Activated T-cell treated with anti-CD3 and anti-CD28 coated beads for 48 hours (primary cell): ENCODE results near the gene AFAP1.

Source experiments
- DNase-seq: peaks from one replicate; pipeline ENCODE4 v3.0.0-alpha.2; 2020; ENCODE audit warnings: low read depth

The AFAP1 gene

DNA sequence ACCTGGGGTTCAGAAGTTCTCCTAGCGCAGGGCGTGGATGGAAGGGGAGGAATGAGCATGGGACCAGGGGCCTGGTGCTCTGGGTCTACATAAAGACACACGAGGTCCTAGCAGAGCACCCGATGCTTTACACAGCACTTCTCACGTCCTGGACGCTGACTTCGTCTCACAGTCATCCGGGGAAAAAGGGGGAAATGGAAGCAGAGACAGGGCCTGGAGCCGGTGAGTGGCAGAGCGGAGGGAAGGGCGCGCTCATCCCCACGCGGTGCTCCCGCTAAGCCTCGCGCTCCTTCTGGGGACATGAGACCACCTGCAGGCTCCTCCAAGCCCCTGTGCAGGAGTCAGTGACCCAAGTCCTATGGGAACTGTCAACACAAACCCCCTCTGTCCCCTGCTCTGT lies 157.7 kb downstream of the AFAP1 start:
- no peak for DNase-seq

DNA sequence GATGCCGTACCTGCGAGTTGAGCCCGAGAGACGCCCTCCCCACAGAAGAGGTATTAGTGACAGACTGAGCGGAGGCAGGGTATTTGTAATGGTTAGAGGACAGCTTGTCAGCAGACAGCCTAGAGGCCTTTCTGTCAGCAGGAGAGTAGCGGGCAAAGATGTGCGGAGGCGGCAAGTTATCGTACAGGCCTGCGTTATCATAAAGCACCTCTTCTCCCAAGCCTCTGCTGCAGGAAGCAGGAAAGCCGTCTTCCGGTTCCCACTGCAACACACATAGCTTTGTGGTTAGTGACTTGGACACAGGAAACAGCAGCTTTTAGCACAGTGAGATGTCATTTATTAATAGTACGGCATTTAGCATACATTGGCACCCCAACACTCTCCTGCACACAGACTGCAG lies 158.3 kb downstream of the AFAP1 start:
- DNase-seq = no peak

- no peak for DNase-seq
These were observed 158.8 kb downstream of the AFAP1 start for GRCh38 chr4:7780751-7781348.

DNA sequence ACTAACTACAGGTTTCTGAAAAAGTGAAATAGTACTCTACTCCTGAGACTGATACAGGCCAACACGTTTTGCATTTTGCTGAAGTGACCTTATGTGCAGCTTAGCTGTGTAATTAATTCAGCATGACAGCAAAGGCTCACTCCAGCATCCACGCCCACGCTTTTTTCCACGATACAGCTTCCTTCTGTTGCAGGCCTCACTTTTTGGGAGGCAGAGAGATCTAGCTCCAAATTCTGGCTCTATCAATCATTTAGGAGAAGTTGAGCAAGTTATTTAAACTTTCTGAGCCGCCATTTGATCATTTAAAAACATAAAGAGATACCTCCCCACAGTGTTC lies 160.3 kb downstream of the AFAP1 start:
- no peak for DNase-seq

- DNase-seq = no peak
These were observed 160.9 kb downstream of the AFAP1 start for GRCh38 chr4:7778510-7779431.

DNA sequence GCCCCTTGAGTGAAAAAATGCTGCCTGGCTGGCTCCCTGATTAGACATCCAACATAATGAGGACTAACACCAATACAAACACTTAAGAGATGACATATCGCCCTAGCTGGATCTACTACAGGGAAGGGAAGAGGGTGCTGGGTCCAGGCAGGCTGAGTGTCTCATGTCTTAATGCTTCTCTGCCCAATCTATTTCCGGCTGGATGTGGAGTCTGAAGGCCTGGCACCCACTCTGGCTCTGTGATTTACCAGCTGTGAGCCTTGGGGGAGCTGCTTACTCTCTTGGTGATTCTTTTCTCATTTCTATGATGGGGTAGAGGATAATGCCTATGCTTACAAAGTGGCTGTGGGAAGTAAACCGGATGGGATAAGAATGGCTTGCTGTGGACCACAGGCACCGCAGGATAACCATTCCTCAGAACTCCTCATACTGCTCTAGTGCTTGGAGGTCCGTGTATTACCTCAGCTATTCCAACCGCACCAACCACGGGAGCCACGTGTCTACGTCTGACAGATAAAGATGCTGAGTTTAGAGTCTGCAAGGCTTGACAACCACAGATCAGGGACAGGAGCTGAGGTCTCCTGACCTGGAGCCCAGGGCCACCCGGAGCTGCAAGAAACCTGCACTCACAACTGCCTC lies 161.7 kb downstream of the AFAP1 start:
- DNase-seq = no peak

DNA sequence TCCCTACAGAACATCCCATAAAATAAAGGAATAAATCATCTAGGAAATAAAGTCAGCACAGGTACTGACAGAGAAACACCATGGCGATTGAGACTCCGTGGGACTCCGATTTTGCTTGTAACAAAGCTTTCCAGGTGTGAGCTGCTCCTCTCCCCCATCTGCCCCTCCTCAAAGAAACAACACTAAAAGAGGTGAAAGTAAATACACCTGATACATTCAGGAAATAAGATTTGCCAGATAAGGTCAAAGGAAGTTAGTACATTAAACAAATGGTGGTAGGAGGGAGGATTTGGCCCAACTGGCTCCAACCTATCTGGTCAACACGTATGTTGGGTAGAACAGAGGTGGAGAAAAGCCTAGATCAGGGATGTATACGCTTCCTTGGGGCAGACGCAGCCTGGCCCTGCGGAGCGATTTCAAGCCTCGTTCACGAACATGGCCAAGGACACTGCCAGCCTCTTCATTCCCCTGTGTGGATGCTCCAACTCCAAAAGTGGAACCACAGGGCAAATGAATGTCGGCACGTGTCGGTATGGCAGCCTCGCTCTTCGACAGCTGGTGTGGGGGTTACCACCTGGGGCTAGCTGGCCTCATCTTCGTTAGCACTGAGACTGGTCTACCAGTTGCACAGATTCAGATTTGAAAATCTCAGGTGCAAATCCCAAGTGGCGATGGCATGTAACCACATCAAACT lies 162.5 kb downstream of the AFAP1 start:
- DNase-seq = no peak

DNA sequence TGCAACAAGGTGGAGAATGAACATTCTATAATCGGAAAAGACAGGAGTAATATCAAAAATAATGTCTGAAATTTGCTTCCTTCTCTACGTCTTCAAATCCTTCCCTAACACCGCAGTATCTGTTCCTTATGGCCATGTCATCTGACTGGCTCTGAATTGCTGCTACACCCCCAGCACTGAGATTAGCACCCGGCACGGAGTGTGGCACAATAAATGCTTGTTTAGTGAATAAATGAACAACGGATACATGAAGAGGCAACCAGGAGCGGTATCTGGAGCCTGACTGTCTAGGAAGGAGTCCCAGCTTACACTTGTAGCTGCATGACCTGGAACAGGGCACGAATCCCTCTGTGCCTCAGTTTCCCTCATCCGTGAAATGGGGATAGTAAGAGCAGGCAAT lies 164.3 kb downstream of the AFAP1 start:
- DNase-seq = no peak

DNA sequence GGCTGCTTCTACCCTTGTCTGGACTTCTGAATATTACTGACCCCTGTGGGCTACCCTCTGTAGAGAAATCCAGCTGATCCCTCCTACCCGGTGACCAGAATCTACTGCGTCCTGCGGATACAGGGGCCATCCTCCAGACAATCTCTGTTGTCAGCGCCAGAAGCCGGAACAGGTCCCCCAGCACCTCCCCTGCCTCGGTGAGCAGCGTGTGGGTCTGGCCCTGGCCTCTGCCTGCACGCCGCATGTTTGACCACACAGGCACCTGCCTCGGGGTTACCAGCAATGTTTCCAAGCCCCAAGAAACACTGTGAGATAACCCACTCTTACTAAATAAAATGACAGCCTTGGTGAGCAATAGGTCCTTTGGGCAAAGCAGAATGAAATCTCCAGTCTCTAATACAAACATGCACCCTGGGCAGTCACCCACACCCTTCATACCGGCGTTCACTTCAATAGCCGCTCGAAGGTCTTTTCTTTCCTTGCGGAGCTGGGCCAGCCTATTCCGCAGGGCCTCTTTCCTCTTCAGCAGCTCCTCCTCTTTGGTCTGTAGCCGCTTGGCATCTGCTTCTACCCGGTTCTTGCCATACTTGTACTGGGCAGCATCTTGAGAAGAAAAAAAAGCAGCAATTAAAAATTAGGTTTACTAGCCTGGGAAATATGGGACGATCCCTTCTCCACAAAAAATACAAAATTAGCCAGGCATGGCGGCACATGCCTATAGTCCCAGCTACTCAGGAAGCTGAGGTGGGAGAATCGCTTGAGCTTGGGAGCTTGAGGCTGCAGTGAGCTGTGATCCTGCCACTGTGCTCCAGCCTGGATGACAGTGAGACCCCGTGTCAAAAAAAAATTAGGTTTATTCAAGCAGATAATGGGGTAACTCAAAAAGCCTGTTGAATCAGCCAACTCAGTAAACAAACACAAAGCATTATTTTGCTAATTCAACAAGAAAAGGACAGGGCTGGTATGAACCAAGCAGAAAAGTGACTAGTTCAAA lies 165.1 kb downstream of the AFAP1 start:
- DNase-seq = no peak

GRCh38 chr4:7773401-7774180 lies 166.1 kb downstream of the AFAP1 start:
- no peak for DNase-seq

- DNase-seq = no peak
These were observed 166.8 kb downstream of the AFAP1 start for GRCh38 chr4:7772711-7773385.

GRCh38 chr4:7771541-7772507 lies 167.8 kb downstream of the AFAP1 start:
- no peak for DNase-seq

DNA sequence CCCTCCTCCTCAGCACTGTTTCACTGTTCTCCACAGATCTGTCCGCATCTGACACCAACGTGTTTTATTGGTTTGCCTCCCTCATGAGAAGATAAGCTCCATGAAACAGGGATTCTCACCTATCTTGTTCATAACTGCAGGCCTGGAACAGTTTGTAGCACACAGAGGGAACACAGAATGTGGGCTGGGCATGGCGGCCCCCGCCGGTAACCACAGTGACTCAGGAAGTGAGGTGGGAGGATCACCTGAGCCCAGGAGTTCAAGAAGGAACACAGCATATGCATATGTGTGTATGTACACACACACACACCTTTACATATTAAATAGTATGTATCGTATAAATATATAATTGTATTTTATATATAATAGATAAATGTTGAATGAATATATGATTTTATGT lies 168.6 kb downstream of the AFAP1 start:
- peak; percentile 31 for DNase-seq

- no peak for DNase-seq
These were observed 169.2 kb downstream of the AFAP1 start for GRCh38 chr4:7770224-7771050.

DNA sequence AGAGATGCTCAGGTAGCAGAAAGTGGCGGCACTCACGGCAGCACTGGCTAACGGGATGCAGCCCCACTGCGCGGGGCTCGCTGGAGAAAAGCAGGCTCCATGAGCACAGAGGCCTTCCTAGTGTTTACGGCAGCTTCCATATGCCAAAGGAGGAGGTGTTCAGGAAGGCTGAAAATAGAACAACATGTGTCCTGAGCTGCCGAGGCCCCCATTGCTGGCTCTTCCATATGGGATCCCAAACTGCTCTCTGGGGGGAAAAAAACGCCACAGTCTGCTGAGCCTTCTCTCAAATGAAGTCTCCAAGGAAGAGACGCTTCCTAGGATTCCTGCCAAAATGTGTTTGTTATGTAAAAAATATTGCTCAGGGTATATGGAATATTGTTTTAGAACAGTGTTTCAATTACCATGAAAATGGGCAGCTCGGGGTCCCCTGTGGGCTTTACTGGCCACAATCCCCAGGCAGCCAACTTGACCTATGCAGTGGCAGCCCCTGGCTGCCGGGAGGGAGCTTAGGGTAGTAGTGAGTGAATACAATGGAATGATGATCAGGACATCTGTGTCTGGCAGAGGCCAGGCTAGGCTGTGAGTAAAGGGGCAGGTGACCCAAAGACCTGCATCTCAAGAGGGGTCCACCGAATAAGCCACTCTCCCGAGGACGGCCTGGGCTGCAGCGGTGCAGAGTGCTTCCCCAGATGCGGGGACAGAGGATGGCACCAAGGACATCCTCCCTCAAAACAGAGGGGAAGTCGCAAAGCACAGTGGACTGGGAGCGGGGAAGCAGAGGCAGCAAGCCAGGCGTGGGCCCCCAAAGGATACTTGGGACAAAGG lies 170.1 kb downstream of the AFAP1 start:
- no peak for DNase-seq

- DNase-seq = no peak
These were observed 170.9 kb downstream of the AFAP1 start for GRCh38 chr4:7768736-7769135.

DNA sequence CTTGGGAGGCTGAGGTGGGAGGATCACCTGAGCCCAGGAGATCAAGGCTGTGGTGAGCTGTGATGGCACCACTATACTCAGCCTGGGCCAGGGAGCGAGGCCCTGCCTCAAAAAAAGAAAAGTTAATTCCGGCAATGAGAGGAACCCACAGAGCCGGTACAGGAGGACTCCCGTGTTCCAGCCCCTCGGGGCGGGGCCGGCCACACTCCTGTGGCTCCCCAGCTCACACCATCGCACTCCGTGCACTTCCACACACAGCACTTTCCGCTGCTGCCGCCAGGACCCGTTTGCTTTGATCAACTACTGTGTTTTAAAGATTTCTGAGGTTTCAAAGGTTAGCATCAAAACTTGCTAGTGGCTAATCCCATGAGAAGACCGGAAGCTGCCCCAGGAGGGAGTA lies 171.7 kb downstream of the AFAP1 start:
- no peak for DNase-seq
